GM18870 (cell line): Measurements from ENCODE around the gene B3GAT3.
A peak's percentile ranks its signal among the peaks of the same experiment; 100 is the strongest.
"Not testable (repeated sequence)": the region's sequence is repeated elsewhere in the genome, so short reads cannot be mapped to it uniquely, and the experiment has no call there.

Source experiments
- ATAC-seq: cut with Tn5 transposase; IDR thresholded peaks from one replicate; pipeline ENCODE4 v1.9.1; 2021; ENCODE audit warnings: moderate library complexity; ENCODE audit not compliant: unreplicated experiment

The B3GAT3 gene

GRCh38 chr11:62621567-62622470 is at the start of gene B3GAT3:
B3GAT3 (minus strand) TSS chr11:62621986; CDS start chr11:62621947, 39 bp downstream.
- peak; percentile 95 for ATAC-seq

GRCh38 chr11:62671236-62671607 is 49.4 kb upstream of the B3GAT3 start:
- no peak for ATAC-seq

- ATAC-seq = no peak
Observed at GRCh38 chr11:62669420-62670161, 47.8 kb upstream of the B3GAT3 start.

GRCh38 chr11:62667460-62667859 is 45.7 kb upstream of the B3GAT3 start:
- no peak for ATAC-seq

- no peak for ATAC-seq
Observed at GRCh38 chr11:62666259-62666926, 44.6 kb upstream of the B3GAT3 start.

- peak; percentile 11 for ATAC-seq
Observed at GRCh38 chr11:62665599-62666258, 43.9 kb upstream of the B3GAT3 start.

GRCh38 chr11:62665075-62665598 is 43.4 kb upstream of the B3GAT3 start, which contains the start of the genes C11orf98 and CSKMT:
C11orf98 (minus strand) TSS chr11:62665210; CDS start chr11:62665169, 41 bp downstream.
CSKMT (plus strand) TSS chr11:62665312; CDS start chr11:62665880, 568 bp downstream.
- peak; percentile 68 for ATAC-seq

GRCh38 chr11:62664405-62665074 is 42.8 kb upstream of the B3GAT3 start:
- ATAC-seq = peak; percentile 4

GRCh38 chr11:62656796-62657429 is 35.1 kb upstream of the B3GAT3 start:
- no peak for ATAC-seq

GRCh38 chr11:62654297-62654696 is 32.5 kb upstream of the B3GAT3 start:
- no peak for ATAC-seq

- peak; percentile 16 for ATAC-seq
Observed at GRCh38 chr11:62652161-62653006, 30.6 kb upstream of the B3GAT3 start.

GRCh38 chr11:62650283-62650682 is 28.5 kb upstream of the B3GAT3 start:
- ATAC-seq = not testable (repeated sequence)

- ATAC-seq = no peak
Observed at GRCh38 chr11:62649486-62649885, 27.7 kb upstream of the B3GAT3 start.

GRCh38 chr11:62648967-62649364 is 27.2 kb upstream of the B3GAT3 start:
- no peak for ATAC-seq

GRCh38 chr11:62648185-62648966 is 26.6 kb upstream of the B3GAT3 start:
- no peak for ATAC-seq

- ATAC-seq = no peak
Observed at GRCh38 chr11:62647609-62648005, 25.8 kb upstream of the B3GAT3 start.

GRCh38 chr11:62646825-62647608 is 25.2 kb upstream of the B3GAT3 start:
- ATAC-seq = no peak
